Breast epithelium (tissue), 3 donors: Measurements from ENCODE around the gene ATP2B2.

ENCODE experiments used
- CTCF ChIP-seq, 3 donors: fragments of 450-650 bp; IDR thresholded peaks; one replicate each; pipeline ENCODE4 v1.5.1; 2016 to 2017; ENCODE audit warnings: antibody characterized with exemption in 3 of 3, mild to moderate bottlenecking in 3 of 3, moderate library complexity in 3 of 3
- POLR2A ChIP-seq: fragments of 450-650 bp; IDR thresholded peaks from one replicate; pipeline ENCODE4 v1.6.1; 2016; ENCODE audit warnings: antibody characterized with exemption, mild to moderate bottlenecking, moderate library complexity

GRCh38 chr3:10393514-10393913 is 111.9 kb downstream of the ATP2B2 start:
- TF ChIP-seq CTCF (IDR thresholded peaks at IDR 0.05) (no peak), POLR2A (no peak)
